Umbilical cord (tissue), 2 donors: Measurements from ENCODE around the gene BMP7. TPM values are rescaled to one million over a fixed set of nuclear protein-coding genes. Genes with fewer than 3 reads are reported as not detected.
"Not testable (repeated sequence)": the region's sequence is repeated elsewhere in the genome, so short reads cannot be mapped to it uniquely, and the experiment has no call there.

Source experiments
- DNase-seq: peaks from one replicate; pipeline ENCODE4 v3.0.0-alpha.2; 2015; ENCODE audit warnings: low spot score
- total RNA-seq: library from RNA; depleted of rRNA; stranded (reverse); fragments of >200 nt; gene quantifications from one replicate; pipeline ENCODE4 v1.2.3, GENCODE V29; 2014; ENCODE audit warnings: low replicate concordance; ENCODE audit not compliant: insufficient read depth

Gene BMP7
- total RNA-seq, 1 donor from 2014 or later = 17.1 TPM

GRCh38 chr20:57194154-57194553 lies 72.3 kb downstream of the BMP7 start:
- DNase-seq = no peak

- DNase-seq = no peak
Observed at GRCh38 chr20:57193094-57193493, 73.3 kb downstream of the BMP7 start.

DNA sequence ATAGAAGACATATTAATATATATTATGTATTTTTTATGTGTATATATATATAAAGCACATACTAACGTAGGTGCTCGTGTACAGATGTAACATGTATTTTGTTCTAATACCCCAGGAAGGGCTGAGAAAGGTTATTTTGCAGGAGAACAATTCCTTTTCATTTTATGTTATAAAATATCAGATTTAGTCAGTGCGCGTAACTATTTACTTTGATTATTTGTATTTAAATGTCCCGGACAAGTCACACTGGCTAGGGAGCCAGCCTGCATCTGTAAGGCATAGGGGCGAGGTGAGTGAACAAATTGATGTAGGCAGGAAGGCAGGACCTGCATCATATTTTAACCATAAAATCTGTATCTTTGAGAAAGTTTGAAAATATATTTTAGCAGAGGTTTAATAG lies 74.1 kb downstream of the BMP7 start:
- no peak for DNase-seq

- not testable (repeated sequence) for DNase-seq
Observed at GRCh38 chr20:57191265-57191638, 75.2 kb downstream of the BMP7 start.

DNA sequence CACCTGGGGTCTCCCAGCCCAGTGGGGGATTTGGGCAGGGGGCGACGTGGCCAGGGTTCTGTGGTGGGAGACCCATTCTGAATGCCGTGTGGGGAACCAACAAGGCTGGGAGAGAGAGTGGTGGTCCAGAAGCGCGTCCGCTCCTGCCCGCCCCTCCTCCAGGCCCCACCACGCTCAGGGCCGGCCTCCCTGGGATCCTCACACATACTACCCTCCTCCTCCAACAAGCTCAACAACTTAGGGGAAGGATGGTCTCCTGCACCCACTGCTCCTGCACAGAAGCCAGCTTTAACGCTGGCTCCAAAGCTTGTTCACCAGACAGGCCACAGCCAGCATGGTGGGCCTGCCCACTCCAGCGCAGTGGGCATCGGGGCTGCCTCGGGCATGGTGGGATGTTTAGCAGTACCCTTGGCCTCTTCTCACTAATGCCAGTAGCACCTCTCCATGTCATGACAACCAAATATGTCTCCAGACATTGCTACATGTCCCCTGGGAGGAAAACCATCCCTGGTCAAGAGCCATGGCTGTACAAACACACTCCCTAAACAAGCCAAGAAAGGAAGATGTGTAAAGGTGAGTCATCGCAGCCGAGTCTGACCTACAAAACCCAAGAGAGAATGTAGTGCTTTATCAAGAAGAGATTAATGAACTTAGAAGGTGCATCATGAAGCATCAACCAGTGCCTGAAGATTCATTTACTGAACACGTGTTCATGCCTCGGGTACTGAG lies 75.7 kb downstream of the BMP7 start:
- no peak for DNase-seq

- DNase-seq = no peak
Observed at GRCh38 chr20:57189713-57190112, 76.7 kb downstream of the BMP7 start.

DNA sequence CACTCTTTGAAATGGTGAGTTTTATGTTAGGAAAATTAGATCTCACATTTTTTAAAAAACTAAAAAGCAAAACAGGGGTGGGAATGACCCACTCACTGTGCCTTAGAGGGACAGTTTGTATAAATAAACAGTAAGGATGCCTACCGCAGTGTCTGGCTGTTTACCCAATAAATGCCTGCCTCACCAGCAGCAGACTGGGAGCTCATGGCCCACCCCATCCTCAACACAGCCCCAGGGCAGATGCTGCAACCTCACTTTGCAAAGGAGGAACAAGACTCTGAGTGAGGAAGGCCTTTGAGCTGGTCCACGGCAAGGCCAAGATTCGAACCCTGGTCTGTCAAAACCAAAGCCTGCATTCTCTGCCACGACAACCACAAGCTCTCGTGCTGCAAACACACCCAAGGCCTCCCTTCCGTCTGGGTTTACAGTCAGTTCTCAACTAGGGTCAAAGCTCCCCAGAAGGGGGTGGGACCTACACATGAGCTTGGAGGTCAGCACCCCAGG lies 77.8 kb downstream of the BMP7 start:
- no peak for DNase-seq

DNA sequence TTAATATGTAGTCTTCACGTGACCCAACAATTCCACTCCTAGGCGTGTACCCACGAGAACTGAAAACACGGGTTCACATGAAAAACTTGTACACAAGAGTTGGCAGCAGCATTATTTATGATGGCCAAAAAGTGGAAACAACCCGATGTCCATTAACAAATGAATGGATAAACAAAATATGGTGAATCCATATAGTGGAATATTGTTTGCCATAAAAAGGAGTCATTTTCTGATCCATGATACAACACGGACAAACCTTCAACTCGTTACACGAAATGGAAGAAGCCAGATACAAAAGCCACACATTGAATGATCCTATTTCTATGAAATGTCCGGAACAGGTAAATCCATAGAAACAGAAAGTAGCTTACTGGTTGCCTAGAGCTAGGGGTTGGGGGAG lies 78.4 kb downstream of the BMP7 start:
- DNase-seq = no peak

DNA sequence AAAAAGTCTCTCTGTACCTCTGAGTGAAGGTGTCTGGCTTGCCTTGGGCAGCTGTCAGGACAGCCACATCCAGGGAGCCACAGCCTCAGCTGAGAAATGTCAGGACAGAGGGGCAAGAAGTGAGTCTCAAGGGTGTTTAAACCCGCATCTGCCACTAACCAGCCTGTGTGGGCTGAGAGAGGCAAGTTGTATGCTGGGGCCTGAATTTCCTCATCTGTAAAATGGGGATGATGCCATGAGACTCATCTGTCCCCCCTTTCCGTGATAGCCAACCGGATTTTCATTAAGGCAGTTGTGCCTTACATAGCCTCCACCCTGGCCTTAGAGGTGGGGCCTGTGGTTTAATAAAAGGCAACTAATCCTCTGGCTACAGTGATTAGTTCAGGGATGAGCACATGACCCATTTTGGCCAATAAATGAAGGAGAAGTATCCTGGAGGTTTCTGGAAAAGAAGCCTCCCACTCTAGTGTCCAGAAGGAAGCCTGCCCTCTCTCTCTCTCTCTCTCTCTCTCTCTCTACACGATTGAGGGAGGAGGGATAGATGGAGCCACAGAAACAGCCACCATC lies 79.3 kb downstream of the BMP7 start:
- DNase-seq = no peak

- no peak for DNase-seq
Observed at GRCh38 chr20:57186192-57186591, 80.2 kb downstream of the BMP7 start.

DNA sequence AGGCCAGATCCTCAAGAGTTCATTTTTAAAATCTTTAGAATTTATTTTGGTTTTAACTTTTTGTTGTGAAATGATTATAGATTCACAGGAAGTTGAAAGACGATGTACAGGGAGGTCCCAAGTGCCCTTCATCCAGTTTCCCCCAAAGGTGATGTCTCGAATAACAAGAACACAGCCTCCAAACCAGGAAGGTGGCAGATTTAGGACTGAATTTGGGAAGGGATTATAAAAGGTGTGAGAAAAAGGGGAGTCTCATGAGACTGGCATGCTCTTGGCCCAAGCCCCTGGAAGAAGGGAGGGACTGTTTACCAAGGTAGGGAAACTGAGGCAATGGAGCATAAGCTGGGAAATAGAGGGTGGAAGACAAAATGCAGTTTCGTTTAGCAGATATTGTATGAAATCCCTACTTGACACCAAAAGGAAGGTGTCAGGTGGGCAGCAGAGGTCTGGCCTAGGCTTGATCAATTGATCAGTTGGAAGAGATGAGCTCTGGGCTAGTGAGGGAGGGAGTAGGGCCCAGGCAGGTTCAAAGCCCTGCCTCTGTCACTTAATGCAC lies 81.2 kb downstream of the BMP7 start:
- no peak for DNase-seq

DNA sequence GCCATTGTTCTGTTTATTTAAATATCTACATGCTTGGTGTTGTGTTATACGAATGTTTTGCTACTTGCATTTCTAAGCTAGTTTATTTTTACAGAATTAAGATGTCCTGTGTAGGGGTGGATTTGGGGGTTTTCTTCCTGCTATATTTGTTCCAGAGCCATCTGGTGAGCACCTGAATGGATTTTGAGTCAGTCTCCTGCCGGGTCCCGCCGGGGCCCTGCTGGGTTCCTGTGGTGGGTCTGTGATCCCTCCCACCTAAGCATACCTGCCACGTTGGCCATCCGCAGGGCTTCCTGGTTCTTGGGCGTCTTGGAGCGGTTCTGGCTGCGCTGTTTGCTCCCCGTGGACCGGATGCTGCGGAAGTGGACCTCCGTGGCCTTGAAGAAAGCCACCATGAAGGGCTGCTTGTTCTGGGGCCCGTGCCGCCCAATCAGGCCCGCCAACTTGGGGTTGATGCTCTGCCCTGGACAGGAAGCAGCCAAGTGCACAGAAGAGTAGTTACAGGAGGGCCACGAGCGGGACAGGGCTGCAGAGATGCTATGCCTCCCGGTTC lies 82.9 kb downstream of the BMP7 start:
- DNase-seq = no peak

DNA sequence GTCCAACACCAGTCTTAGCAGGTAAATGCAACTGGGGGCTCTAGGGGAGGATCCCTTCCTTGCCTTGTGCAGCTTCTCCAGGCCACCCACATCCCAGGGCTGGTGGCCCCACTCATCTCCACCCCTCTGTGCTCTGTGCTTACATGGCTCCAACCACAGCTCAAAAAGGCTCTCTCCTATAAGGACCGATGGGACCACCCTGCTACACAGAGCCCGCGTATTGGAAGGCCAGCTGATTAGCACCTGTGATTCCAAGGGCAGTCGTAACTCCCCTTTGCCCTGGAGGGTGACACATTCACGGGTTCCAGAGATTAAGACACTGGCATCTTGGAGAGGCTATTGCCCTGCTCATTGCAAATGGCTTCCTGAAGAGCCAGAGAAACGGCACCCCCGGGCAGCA lies 84.8 kb downstream of the BMP7 start:
- DNase-seq = no peak

GRCh38 chr20:57180954-57181353 lies 85.5 kb downstream of the BMP7 start:
- DNase-seq = no peak

GRCh38 chr20:57180387-57180786 lies 86.1 kb downstream of the BMP7 start:
- DNase-seq = no peak

DNA sequence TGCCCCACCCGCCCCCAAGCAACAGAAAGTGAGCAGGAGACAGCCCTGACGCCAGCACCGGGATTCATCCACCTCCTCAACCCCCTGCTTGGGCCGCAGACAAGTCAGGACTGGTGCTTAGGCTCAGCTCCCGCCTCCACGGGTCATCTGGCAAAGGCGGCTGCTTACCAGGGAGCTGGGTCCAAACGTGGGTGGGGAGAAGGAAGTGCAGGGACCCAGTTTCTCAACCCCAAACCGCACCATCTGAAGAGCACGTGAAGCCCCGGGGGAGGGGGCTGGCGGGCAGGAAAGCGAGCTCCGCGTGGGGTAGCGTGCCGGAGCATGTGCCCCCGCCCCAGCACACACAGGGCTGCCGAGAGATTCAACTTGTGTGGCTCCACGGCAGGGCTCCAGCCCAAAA lies 87.2 kb downstream of the BMP7 start:
- peak; percentile 35 for DNase-seq

DNA sequence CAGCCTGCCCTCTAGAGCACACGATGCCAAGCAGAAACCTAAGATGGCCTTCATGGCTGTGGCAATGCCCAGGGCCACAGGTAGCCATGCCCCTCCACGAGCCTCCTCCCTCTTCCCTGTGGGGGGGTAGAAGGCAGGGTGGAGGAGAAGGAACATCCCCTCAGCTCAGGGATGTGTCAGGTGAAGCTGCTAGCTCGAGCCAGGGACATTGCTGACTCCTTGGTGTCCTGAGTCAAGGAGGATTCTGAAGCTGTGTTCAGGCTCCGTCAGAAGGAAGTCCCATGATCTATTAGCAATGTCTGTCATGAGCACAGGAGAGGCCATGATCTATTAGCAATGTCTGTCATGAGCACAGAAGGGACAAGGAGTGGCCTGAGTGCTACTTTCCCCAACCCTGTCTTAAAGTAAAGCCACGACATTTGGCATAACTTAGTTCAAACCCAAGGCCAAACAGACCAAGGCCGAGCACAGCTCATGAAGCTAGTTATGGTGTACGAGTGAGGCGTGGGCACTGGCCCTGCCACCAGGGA lies 87.8 kb downstream of the BMP7 start:
- DNase-seq = no peak

DNA sequence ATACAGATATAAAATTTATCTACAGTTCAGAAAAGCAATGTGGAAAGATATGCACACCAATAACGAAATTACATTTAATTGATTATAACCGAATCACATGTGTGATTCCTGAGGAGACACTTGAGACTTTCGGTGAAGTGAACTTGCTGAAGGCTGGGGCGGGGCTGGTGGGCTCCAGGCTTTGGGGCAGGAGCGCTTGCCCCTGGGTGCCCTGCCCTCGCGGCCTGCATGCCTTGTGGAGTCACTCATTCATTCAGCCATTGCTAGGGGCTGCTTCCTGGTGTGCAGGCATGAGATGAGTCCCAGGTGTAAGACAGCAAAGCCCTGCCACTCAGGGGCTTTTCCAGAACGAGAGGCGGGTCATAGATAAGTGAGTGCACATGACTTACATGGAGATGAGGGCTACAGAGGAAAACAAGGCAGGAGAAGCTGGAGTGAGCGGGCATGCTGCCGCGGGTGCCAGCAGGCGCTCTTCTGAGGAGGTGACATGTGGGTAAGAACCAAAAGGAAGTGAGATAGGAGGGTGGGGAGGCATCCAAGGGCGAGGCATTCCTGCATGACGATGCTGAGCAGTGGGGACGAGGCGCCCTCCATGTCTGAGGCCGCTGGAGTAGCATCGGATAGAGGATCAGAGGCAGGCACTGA lies 88.7 kb downstream of the BMP7 start:
- DNase-seq = no peak

DNA sequence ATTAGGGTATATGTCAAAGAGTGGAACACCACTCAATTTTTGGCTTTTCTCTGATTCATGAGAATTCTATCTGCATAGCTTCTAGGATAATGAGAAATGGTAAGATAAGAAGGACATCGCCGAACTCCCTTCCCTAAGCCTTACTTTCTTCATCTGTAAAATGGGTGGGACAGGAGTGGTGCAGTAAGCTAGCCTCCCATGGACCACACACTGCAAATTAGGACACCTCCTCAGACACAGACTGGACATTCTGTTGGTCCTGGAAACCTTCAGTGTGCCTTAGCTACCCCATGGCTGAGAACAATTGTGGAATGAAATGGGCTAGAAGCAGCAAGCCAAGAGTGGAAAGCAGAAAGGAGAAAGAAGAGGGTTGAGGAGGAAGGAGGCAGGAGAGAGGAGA lies 89.6 kb downstream of the BMP7 start:
- DNase-seq = no peak

DNA sequence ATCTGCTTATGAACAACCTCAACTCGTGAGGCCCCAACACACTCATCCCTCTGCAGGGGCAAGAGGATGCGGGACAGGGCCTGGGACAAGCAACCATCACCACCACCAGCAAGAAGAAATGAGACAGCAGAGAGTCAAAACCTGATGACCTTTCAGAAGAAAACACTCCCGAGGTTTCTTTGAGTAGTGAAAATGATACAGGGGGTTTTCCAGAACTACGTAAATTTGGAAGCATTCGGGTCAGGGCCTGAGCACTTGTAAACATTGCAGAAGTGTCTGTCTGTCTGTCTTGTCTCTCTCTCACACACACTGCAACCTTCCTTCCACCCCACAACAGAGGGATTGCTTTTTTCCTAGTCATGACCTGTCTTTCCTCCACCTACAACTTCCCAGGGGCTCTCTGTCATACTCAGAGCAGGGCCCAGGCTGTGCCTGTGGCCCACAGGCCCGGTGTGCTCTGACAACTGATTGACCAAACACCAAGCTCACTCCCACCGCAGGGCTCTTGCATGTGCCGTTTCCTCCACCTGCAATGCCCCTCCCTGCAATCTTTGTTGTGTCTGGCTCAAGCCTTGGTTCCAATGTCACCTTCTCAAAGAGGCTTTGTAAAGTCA lies 90.9 kb downstream of the BMP7 start:
- DNase-seq = no peak

GRCh38 chr20:57174737-57175136 lies 91.7 kb downstream of the BMP7 start:
- DNase-seq = no peak

GRCh38 chr20:57173986-57174385 lies 92.5 kb downstream of the BMP7 start:
- DNase-seq = no peak
